Activated CD8-positive, alpha-beta memory T cell treated with anti-CD3 and anti-CD28 coated beads, Interleukin-2, amount 10 ng/mL, durations not matched to agents 7 days and 5 days (primary cell): ENCODE measurements around the gene KEAP1. TPM values are rescaled to one million over a fixed set of nuclear protein-coding genes. Genes with fewer than 3 reads are reported as not detected.
A peak's percentile ranks its signal among the peaks of the same experiment; 100 is the strongest.

Experiments used
- ATAC-seq: fragments of 150-1000 bp; cut with Tn5 transposase; one replicate; pipeline ENCODE4 v1.10.0; 2021; ENCODE audit warnings: moderate library complexity
- CTCF ChIA-PET: fragments of 350-600 bp; sonication (Branson Sonifier 250); formaldehyde crosslinking; loops from one replicate; lab custom pipeline; 2021; ENCODE audit warnings: antibody characterized with exemption; lab: Charles Lee
- DNase-seq: peaks from one replicate; pipeline ENCODE4 v3.0.0-alpha.2; 2020
- H3K27ac Mint-ChIP-seq: one replicate; pipeline ENCODE4 v1.8.0; 2021; ENCODE audit warnings: mild to moderate bottlenecking, mixed read lengths
- H3K27me3 Mint-ChIP-seq: one replicate; pipeline ENCODE4 v1.8.0; 2021; ENCODE audit warnings: mixed read lengths
- H3K36me3 Mint-ChIP-seq: one replicate; pipeline ENCODE4 v1.8.0; 2021; ENCODE audit warnings: mild to moderate bottlenecking, mixed read lengths
- H3K4me1 Mint-ChIP-seq: one replicate; pipeline ENCODE4 v1.8.0; 2021; ENCODE audit warnings: mixed read lengths
- H3K4me3 Mint-ChIP-seq: one replicate; pipeline ENCODE4 v1.8.0; 2021; ENCODE audit warnings: mild to moderate bottlenecking, moderate library complexity, mixed read lengths
- H3K9me3 Mint-ChIP-seq: one replicate; pipeline ENCODE4 v1.8.0; 2022; ENCODE audit warnings: low read depth, mixed read lengths
- total RNA-seq, 2 experiments: library from RNA; stranded (reverse); gene quantifications; one replicate each; pipeline ENCODE4 v1.2.3, GENCODE V29; 2021

KEAP1 gene
- total RNA-seq, 2 experiments from 2014 or later, result 99.8 to 104 TPM

DNA sequence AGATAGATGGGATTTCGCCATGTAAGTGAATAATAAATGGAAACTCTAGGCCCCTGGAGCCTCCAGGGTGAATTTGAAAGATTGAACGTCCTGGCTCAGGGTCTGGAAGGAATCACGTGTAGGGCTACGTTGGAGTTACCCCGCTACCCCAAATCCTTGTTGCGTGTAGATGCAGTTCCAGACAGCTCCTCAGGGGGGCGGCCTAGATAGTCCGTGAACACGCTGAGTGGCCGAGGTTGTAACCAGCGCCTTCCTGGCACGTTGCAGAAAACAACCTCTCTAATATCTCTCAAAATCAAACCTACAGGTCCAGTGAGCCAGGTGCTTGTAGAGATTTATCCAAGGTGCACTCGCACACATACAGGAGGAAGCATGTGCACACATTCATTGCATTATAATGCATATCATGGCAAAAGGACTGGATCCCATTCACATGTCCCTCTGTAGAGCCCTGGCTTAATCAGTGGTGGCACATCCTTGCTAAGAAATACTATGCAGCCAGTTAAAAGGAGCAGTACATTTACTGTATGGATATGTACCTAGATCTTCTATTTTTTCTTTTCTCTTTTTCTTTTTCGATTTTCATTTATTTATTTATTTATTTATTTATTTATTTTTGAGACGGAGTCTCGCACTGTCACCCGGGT, 2.5 kb upstream of the KEAP1 start:
- no peaks in the 10 kb centered on the region for H3K27me3 Mint-ChIP-seq
- peak; percentile 10 for ATAC-seq
- H3K36me3 Mint-ChIP-seq, result peaks cover 5% of the 10 kb centered on the region
- H3K4me3 Mint-ChIP-seq, result no peak overlapping the region
- CTCF ChIA-PET, result interaction anchor here (0.6 to 7.7 kb wide), 20 partner anchors 14 to 330 kb away, joined by 3 to 65 read pairs (median 4); partner anchors contain the start of genes QTRT1, S1PR5 and TMED1
- DNase-seq, result peak; percentile 91
- peaks cover 37% of the 10 kb centered on the region for H3K4me1 Mint-ChIP-seq
- no peaks in the 10 kb centered on the region for H3K9me3 Mint-ChIP-seq
- H3K27ac Mint-ChIP-seq, result peak overlapping the region; percentile 66

DNA sequence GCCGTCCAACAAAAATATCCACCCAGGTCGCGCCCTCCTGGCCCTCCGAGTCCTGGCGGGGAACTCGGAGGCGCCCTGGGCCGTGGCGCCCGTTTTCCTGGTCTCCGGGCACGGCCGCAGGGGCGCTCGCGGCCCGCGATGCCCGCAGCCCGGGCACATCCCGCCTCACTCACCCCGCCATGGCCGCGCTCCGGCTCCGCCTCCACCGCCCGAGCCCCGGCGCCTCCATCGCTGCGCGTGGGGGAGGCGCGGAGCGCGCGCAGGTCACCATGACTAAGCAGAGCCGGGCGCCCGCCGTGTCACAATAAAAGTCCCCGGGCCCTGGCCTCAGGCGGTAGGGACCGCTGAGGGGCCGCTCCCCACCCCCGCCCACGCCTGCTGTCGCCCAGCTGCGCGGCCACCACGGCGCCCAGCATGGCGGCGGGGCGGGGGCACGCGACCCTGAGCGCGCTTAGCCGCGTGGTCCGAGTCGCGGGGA, 593 bp downstream of the KEAP1 start:
- peaks cover 21% of the 10 kb centered on the region for H3K36me3 Mint-ChIP-seq
- ATAC-seq (peak; percentile 94), DNase-seq (peak; percentile 96)
- H3K9me3 Mint-ChIP-seq, result no peaks in the 10 kb centered on the region
- H3K4me1 Mint-ChIP-seq, result peaks cover 41% of the 10 kb centered on the region
- peak overlapping the region; percentile 92 for H3K27ac Mint-ChIP-seq
- peak overlapping the region; percentile 89 for H3K4me3 Mint-ChIP-seq
- no peaks in the 10 kb centered on the region for H3K27me3 Mint-ChIP-seq
- CTCF ChIA-PET, result interaction anchor here (1.1 to 1.7 kb wide), 2 partner anchors 49 to 1792 kb away, joined by 4 to 5 read pairs; no protein-coding TSS in a partner anchor

DNA sequence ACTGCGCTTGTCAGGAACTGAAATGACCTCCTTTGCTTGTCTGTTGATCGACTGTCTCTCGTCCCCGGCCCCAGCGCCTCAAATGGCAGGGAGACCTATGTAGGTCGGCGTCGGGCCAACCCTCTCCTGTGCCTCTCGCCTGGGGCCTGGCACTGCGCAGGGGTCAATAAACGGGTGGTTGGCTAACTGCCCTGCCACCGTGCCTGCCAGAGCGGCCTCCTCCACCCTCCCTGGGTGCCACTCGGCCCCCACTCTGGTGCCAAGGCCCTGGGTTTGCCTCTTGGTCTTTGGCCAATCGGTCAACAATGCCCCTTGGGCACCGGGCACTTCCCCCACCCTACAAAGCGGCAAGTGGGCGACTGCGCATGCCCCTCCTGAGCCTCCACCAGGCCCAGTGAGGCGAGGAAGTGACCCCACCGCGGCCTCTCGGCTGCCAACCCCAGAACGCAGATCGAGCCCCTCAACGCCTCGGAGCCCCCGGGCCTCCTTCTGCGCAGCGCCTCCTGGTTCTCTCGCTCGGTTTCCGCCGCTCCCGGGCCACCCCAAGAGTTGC, 1.1 kb downstream of the KEAP1 start:
- DNase-seq, result peak; percentile 69
- ATAC-seq, result peak; percentile 25
- Mint-ChIP-seq H3K36me3 (peaks cover 24% of the 10 kb centered on the region), H3K4me1 (peaks cover 45% of the 10 kb centered on the region), H3K27ac (peak overlapping the region; percentile 92), H3K4me3 (peak overlapping the region; percentile 89), H3K27me3 (no peaks in the 10 kb centered on the region), H3K9me3 (no peaks in the 10 kb centered on the region)
- CTCF ChIA-PET, result interaction anchor here (1.0 to 1.6 kb wide), 4 partner anchors 23 to 1792 kb away, joined by 3 to 6 read pairs (median 4); no protein-coding TSS in a partner anchor

DNA sequence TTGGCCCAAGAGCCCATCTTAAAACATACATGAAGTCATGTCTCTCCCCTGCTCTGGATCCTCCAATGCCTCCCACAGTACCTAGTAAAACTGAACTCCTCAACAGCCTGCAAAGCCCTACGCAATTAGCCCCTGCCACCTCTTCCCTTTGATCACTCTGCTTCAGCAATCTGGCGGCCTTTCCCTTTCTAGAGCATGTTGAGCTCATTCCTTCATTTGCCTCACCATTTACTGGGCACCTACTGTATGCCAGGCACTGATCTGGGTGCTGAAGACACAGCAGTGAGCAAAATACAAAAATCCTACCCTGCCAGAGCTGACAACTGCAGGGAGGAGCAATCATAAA, 2.9 kb downstream of the KEAP1 start:
- peak overlapping the region; percentile 63 for H3K27ac Mint-ChIP-seq
- no peaks in the 10 kb centered on the region for H3K27me3 Mint-ChIP-seq
- peaks cover 39% of the 10 kb centered on the region for H3K4me1 Mint-ChIP-seq
- ATAC-seq, result no peak
- H3K4me3 Mint-ChIP-seq, result peak overlapping the region; percentile 22
- DNase-seq, result no peak
- CTCF ChIA-PET, result interaction anchor here (0.8 to 2.2 kb wide), 6 partner anchors 9 to 200 kb away, joined by 3 to 7 read pairs (median 5); partner anchors contain the start of gene CDKN2D
- H3K9me3 Mint-ChIP-seq, result no peaks in the 10 kb centered on the region
- peaks cover 28% of the 10 kb centered on the region for H3K36me3 Mint-ChIP-seq

DNA sequence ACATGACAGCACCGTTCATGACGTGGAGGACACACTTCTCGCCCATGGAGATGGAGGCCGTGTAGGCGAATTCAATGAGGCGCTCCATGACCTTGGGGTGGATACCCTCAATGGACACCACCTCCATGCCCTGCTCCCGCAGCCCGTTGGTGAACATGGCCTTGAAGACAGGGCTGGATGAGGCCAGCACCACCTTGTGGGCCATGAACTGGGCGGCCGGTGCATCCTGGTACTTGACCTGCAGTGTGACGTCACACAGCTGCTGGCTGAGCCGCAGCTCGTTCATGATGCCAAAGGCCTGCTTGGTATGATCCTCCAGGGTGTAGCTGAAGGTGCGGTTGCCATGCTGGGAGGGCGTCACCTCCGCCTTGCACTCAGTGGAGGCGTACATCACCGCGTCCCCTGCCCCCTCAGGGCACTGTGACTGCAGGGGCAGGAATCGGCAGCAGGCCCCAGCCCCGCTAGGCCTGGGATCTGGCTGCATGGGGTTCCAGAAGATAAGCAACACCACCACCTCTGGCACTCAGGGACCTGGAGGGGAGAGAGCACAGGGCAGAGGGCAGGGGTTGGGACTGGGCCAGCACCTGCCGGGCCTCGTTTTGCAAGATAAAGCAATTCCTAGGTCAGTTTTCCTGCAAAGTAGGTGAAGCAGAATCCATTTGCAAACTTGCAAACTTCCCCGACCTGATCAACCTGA, 3.5 kb downstream of the KEAP1 start:
- ATAC-seq (no peak), DNase-seq (no peak)
- H3K4me3 Mint-ChIP-seq, result peak overlapping the region; percentile 22
- H3K4me1 Mint-ChIP-seq, result peaks cover 39% of the 10 kb centered on the region
- H3K36me3 Mint-ChIP-seq, result peaks cover 31% of the 10 kb centered on the region
- CTCF ChIA-PET, result interaction anchor here (0.8 to 2.2 kb wide), 4 partner anchors 8 to 70 kb away, joined by 3 to 7 read pairs (median 4); partner anchors contain the start of gene CDKN2D
- H3K27ac Mint-ChIP-seq, result peak overlapping the region; percentile 87
- no peaks in the 10 kb centered on the region for H3K9me3 Mint-ChIP-seq
- H3K27me3 Mint-ChIP-seq, result no peaks in the 10 kb centered on the region

DNA sequence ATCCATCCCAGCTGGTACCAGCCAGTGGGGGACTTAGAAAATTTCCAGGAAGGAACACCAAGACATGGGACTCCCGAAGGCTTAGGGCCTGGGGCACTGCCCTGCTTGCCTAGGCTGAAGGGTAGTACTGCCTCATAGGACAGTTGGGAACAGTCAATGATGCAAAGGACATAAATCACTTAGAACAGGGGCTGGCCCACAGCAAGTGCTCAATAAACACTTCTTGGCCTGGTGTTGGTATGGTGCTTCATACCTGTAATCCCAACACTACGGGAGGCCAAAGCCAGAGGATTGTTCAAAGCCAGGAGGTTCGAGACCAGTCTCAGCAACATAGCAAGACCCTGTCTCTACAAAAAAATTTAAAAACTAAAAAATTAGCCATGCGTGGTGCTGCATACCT, 5.8 kb downstream of the KEAP1 start:
- Mint-ChIP-seq H3K27ac (peak overlapping the region; percentile 52), H3K27me3 (no peaks in the 10 kb centered on the region)

DNA sequence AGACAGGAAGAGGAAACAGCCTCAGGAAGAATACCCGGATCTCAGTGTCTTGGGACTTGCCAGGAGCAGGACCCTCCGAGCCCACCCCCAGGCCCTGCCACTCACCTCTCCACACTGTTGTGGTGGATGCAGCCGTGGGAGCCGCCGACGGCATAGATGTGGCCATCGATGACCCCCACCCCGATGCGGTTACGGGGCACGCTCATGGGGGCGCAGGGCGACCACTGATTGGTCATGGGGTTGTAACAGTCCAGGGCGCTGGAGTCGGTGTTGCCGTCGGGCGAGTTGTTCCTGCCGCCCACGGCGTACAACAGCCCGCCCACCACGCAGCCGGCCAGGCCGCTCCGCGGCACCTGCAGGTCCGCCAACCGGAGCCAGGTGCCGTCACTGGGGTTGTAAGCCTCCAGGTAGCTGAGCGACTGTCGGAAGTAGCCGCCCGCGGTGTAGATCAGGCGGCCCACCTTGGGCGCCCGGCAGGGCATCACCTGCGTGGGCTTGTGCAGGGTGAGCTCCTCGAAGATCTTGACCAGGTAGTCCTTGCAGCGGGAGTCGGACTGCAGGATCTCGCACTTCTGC, 11.6 kb downstream of the KEAP1 start:
- peaks cover 42% of the 10 kb centered on the region for H3K36me3 Mint-ChIP-seq
- no peaks in the 10 kb centered on the region for H3K27me3 Mint-ChIP-seq
- ATAC-seq (no peak), DNase-seq (no peak)
- no peak overlapping the region for H3K27ac Mint-ChIP-seq
- CTCF ChIA-PET, result interaction anchor here (0.9 to 4.7 kb wide), 5 partner anchors 8 to 185 kb away, joined by 3 to 22 read pairs (median 5); partner anchors contain the start of gene CDC37
- H3K4me3 Mint-ChIP-seq, result no peak overlapping the region
- H3K4me1 Mint-ChIP-seq, result peaks cover 10% of the 10 kb centered on the region
- no peaks in the 10 kb centered on the region for H3K9me3 Mint-ChIP-seq

More for the DNA sequence above, 5.8 kb downstream of the KEAP1 start:
- CTCF ChIA-PET, result interaction anchor here (0.7 to 1.9 kb wide), 4 partner anchors 9 to 81 kb away, joined by 3 to 11 read pairs (median 4); no protein-coding TSS in a partner anchor
- no peak overlapping the region for H3K4me3 Mint-ChIP-seq
- H3K4me1 Mint-ChIP-seq, result peaks cover 34% of the 10 kb centered on the region
- peaks cover 36% of the 10 kb centered on the region for H3K36me3 Mint-ChIP-seq
- DNase-seq, result no peak
- no peak for ATAC-seq
- H3K9me3 Mint-ChIP-seq, result no peaks in the 10 kb centered on the region

DNA sequence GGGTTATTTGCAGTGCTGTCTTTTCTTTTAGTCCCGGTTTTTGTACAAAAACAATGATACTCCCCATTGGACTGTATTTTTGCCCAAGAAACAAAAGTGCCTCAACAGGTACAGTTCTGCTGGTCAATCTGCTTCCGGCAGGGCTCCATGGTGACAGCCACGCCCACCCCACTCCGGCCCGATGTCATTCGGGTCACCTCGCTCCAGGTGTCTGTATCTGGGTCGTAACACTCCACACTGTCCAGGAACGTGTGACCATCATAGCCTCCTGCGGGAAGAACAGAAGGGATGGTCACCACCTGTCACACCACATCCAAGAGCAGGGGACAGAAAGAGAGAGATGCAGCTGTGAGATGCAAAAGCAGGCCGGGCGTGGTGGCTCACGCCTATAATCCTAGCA, 16.6 kb downstream of the KEAP1 start:
- DNase-seq, result no peak
- no peak for ATAC-seq
- Mint-ChIP-seq H3K4me1 (peaks cover 6% of the 10 kb centered on the region), H3K9me3 (no peaks in the 10 kb centered on the region), H3K27me3 (no peaks in the 10 kb centered on the region), H3K4me3 (no peak overlapping the region), H3K36me3 (peaks cover 38% of the 10 kb centered on the region), H3K27ac (no peak overlapping the region)
- CTCF ChIA-PET, result interaction anchor here (1.2 kb wide), 1 partner anchor 95 kb away, joined by 3 read pairs; no protein-coding TSS in a partner anchor

DNA sequence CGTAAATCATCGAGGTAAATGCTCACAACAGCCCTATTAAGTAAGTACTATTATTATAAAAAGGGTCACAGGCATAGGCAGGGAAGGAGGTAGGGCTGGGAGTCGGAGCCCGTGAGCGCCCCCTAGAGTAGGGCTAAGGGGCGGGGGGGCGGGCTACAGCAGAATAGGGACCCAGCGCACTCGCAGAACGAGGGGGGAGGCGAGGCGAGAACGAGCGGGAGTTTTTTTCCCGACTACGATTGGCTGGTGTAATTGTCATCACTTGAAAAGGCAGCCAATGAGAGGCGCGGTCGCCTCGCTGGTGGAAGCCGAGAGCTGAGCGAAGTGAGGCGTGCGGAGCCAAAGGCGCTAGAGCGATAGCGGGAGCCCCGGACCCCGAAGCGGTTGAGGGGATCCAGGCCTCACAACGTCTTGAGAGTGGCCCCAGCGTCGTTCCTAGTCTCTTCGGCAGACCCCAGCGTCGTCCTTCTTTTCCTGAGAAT, 24.2 kb downstream of the KEAP1 start:
- CTCF ChIA-PET, result interaction anchor here (0.7 to 3.2 kb wide), 31 partner anchors 9 to 229 kb away, joined by 3 to 20 read pairs (median 4); partner anchors contain the start of gene CDC37
- H3K27ac Mint-ChIP-seq, result no peak overlapping the region
- ATAC-seq, result peak; percentile 97
- no peaks in the 10 kb centered on the region for H3K9me3 Mint-ChIP-seq
- DNase-seq, result peak; percentile 94
- peaks cover 12% of the 10 kb centered on the region for H3K4me1 Mint-ChIP-seq
- no peaks in the 10 kb centered on the region for H3K27me3 Mint-ChIP-seq
- no peaks in the 10 kb centered on the region for H3K36me3 Mint-ChIP-seq
- peak overlapping the region; percentile 28 for H3K4me3 Mint-ChIP-seq

DNA sequence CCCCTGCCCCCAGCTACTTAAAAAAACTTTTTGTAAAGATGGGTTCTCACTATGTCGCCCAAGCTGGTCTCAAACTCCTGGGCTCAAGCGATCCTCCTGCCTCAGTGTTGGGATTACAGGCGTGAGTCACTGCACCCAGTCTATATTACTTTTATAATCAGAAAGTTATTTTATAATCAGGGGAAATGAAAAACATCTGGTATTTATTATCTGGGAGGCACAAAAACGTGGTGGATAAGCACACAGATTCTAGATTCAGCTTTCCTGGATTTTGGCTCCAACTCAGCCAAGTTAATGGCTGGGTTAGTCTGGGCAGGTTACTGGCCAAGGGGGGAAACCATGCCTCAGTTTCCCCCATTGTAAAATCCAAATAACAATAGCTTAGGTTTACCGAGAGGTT, 24.7 kb downstream of the KEAP1 start:
- H3K27ac Mint-ChIP-seq, result no peak overlapping the region
- CTCF ChIA-PET, result interaction anchor here (0.6 to 3.2 kb wide), 30 partner anchors 9 to 229 kb away, joined by 3 to 20 read pairs (median 4); partner anchors contain the start of gene CDC37
- H3K4me1 Mint-ChIP-seq, result peaks cover 12% of the 10 kb centered on the region
- no peak overlapping the region for H3K4me3 Mint-ChIP-seq
- no peak for ATAC-seq
- no peaks in the 10 kb centered on the region for H3K9me3 Mint-ChIP-seq
- no peaks in the 10 kb centered on the region for H3K27me3 Mint-ChIP-seq
- H3K36me3 Mint-ChIP-seq, result no peaks in the 10 kb centered on the region
- no peak for DNase-seq

DNA sequence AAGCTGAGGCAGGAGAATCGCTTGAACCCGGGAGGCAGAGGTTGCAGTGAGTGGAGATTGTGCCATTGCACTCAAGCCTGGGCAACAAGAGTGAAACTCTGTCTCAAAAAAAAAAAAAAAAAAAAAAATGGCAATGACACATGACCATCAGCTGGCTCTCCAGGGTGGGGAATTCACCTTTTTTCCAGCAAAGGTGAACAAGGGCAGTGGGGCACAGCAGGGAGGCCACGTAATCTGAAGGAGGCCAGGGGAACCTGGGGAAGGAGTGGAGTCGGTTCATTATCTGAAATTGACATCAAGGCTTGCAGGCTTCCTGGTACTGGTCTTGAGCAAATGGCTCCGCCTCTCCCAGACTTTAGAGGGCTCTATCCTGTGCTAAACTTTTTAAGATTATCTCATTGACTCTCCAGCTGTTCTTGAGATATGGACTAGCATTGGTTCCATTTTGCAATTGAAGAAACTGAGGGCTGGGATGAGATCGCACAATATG, 28.1 kb downstream of the KEAP1 start:
- DNase-seq, result no peak
- no peak for ATAC-seq
- H3K9me3 Mint-ChIP-seq, result no peaks in the 10 kb centered on the region
- H3K4me3 Mint-ChIP-seq, result no peak overlapping the region
- H3K4me1 Mint-ChIP-seq, result peaks cover 14% of the 10 kb centered on the region
- H3K36me3 Mint-ChIP-seq, result peaks cover 1% of the 10 kb centered on the region
- CTCF ChIA-PET, result interaction anchor here (0.6 to 1.1 kb wide), 5 partner anchors 9 to 224 kb away, joined by 3 to 6 read pairs (median 3); no protein-coding TSS in a partner anchor
- no peak overlapping the region for H3K27ac Mint-ChIP-seq
- H3K27me3 Mint-ChIP-seq, result no peaks in the 10 kb centered on the region

DNA sequence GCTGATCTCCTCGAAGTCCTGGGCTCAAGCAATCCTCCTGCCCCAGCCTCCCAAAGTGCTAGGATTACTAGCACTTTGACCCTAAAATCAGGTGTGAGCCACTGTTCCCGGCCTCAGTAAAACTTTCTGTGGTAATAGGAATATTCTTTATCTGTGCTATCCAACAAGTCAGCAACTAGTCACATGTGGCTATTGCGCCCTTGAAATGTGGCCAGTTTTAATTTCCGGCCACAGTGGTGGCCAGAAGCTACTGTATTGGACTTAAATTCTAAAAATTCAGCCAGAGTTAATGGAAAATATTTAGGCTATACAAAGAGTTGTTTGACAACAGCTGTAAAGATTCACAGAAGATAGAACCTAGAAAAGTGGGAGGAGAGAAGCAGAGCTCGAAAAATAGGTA, 30.0 kb downstream of the KEAP1 start:
- CTCF ChIA-PET, result interaction anchor here (1.3 to 2.9 kb wide), 5 partner anchors 11 to 204 kb away, joined by 3 to 16 read pairs (median 4); partner anchors contain the start of gene CDC37
- H3K4me3 Mint-ChIP-seq, result no peak overlapping the region
- H3K27ac Mint-ChIP-seq, result no peak overlapping the region
- no peaks in the 10 kb centered on the region for H3K9me3 Mint-ChIP-seq
- H3K36me3 Mint-ChIP-seq, result peaks cover 10% of the 10 kb centered on the region
- no peak for DNase-seq
- ATAC-seq, result no peak
- peaks cover 2% of the 10 kb centered on the region for H3K4me1 Mint-ChIP-seq
- H3K27me3 Mint-ChIP-seq, result no peaks in the 10 kb centered on the region
